Hepatocyte (in vitro differentiated cells): ENCODE measurements around the gene FCHO1. TPM values are rescaled to one million over a fixed set of nuclear protein-coding genes. Genes with fewer than 3 reads are reported as not detected.

Experiments
- DNase-seq: peaks from one replicate; pipeline ENCODE4 v3.0.0-alpha.2; 2016; ENCODE audit warnings: low spot score
- H2AFZ ChIP-seq: fragments of 200-600 bp; sonication (generic); 2 replicates; pipeline ENCODE4 v1.6.0; 2016; ENCODE audit warnings: antibody characterized with exemption, mild to moderate bottlenecking
- H3K27ac ChIP-seq: fragments of 200-600 bp; sonication (generic); 2 replicates; pipeline ENCODE4 v1.5.1; 2016; ENCODE audit warnings: mild to moderate bottlenecking
- H3K27me3 ChIP-seq: fragments of 200-600 bp; sonication (generic); 2 replicates; pipeline ENCODE4 v1.6.1; 2016
- H3K36me3 ChIP-seq: fragments of 200-600 bp; sonication (generic); replicated peaks from 2 replicates; pipeline ENCODE4 v1.5.1; 2016; ENCODE audit warnings: low read depth; ENCODE audit not compliant: insufficient read depth
- H3K4me1 ChIP-seq: fragments of 200-600 bp; sonication (generic); 2 replicates; pipeline ENCODE4 v1.5.1; 2016; ENCODE audit warnings: mild to moderate bottlenecking, moderate library complexity; ENCODE audit not compliant: insufficient read depth
- H3K4me2 ChIP-seq: fragments of 200-600 bp; sonication (generic); 2 replicates; pipeline ENCODE4 v1.6.0; 2016
- H3K4me3 ChIP-seq: fragments of 200-600 bp; sonication (generic); 2 replicates; pipeline ENCODE4 v1.5.1; 2016; ENCODE audit warnings: mild to moderate bottlenecking
- H3K79me2 ChIP-seq: fragments of 200-600 bp; sonication (generic); 2 replicates; pipeline ENCODE4 v1.6.0; 2017; ENCODE audit warnings: mild to moderate bottlenecking
- H3K9me2 ChIP-seq: fragments of 200-600 bp; sonication (generic); replicated peaks from 2 replicates; pipeline ENCODE4 v1.6.0; 2017; ENCODE audit warnings: mild to moderate bottlenecking; ENCODE audit not compliant: insufficient read depth
- H3K9me3 ChIP-seq: fragments of 200-600 bp; sonication (generic); 2 replicates; pipeline ENCODE4 v1.5.1; 2016; ENCODE audit warnings: low read depth, mild to moderate bottlenecking
- H4K20me1 ChIP-seq: fragments of 200-600 bp; sonication (generic); 2 replicates; pipeline ENCODE4 v1.6.0; 2016; ENCODE audit warnings: mild to moderate bottlenecking; ENCODE audit not compliant: insufficient read depth, poor library complexity, severe bottlenecking
- EZH2 ChIP-seq: fragments of 200-600 bp; sonication (generic); IDR thresholded peaks from 2 replicates; pipeline ENCODE4 v1.6.1; 2016; ENCODE audit warnings: antibody characterized with exemption, mild to moderate bottlenecking, borderline replicate concordance
- EZH2phosphoT487 ChIP-seq: fragments of 200-600 bp; sonication (generic); IDR thresholded peaks from one replicate; pipeline ENCODE4 v1.6.1; 2018; ENCODE audit warnings: antibody characterized with exemption, mild to moderate bottlenecking, low read depth, moderate library complexity; ENCODE audit not compliant: unreplicated experiment, severe bottlenecking
- WGBS: methylation state at CpG from one replicate; pipeline ENCODE4 v1.1.6; 2016; ENCODE audit warnings: low lambda C conversion rate; ENCODE audit errors: missing lambda C conversion rate; 5-methylcytosine and 5-hydroxymethylcytosine counted together
- polyA plus RNA-seq: library from polyadenylated mRNA; unstranded; fragments of >200 nt; fragmentation: Nextera tagmentation; extraction: Ambion mirVana; gene quantifications from 2 replicates; pipeline ENCODE4 v1.2.1, GENCODE V29; 2016
- total RNA-seq: library from RNA; depleted of rRNA; stranded (reverse); fragments of >200 nt; gene quantifications from 2 replicates; pipeline ENCODE4 v1.2.3, GENCODE V29; 2014
- TF ChIP-seq, protein P1 (sequence below): fragments of 200-600 bp; sonication (generic); IDR thresholded peaks from 2 replicates; pipeline ENCODE4 v1.5.1; 2016; ENCODE audit warnings: antibody characterized with exemption, mild to moderate bottlenecking; ENCODE audit not compliant: poor library complexity

FCHO1 gene
- total and polyA plus RNA-seq, 2 experiments from 2014 or later, result 1.9 to 2.1 TPM

DNA sequence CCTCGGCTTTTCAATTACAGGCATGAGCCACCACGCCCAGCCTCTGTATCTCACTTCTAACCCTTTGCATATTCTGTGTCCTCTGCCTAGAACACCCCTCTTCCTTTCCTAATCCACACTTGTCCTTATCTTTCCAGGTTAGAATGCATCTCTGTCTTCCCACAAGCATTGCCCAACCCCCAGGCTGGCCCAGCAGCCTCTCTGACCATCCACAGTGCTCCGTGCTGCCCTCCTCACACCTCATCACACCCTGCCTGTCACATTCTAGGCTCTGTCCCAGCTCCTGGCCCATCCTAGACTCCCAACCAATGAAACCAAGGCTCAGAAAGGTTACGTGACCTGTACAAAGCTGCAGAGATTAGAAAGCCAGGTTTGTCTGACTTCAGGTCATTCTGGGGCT, 85.3 kb downstream of the FCHO1 start:
- Histone ChIP-seq H3K9me2 (no peaks in the 10 kb centered on the region), H3K4me3 (no peak overlapping the region), H2AFZ (no peak overlapping the region), H3K27ac (no peak overlapping the region), H3K9me3 (no peaks in the 10 kb centered on the region), H3K4me1 (peaks cover 4% of the 10 kb centered on the region), H4K20me1 (no peaks in the 10 kb centered on the region), H3K4me2 (no peak overlapping the region), H3K36me3 (no peaks in the 10 kb centered on the region), H3K27me3 (peaks cover 30% of the 10 kb centered on the region), H3K79me2 (no peaks in the 10 kb centered on the region)
- 60% methylated on average over 4 of the region's 4 CpGs for WGBS
- TF ChIP-seq, protein P1, sequence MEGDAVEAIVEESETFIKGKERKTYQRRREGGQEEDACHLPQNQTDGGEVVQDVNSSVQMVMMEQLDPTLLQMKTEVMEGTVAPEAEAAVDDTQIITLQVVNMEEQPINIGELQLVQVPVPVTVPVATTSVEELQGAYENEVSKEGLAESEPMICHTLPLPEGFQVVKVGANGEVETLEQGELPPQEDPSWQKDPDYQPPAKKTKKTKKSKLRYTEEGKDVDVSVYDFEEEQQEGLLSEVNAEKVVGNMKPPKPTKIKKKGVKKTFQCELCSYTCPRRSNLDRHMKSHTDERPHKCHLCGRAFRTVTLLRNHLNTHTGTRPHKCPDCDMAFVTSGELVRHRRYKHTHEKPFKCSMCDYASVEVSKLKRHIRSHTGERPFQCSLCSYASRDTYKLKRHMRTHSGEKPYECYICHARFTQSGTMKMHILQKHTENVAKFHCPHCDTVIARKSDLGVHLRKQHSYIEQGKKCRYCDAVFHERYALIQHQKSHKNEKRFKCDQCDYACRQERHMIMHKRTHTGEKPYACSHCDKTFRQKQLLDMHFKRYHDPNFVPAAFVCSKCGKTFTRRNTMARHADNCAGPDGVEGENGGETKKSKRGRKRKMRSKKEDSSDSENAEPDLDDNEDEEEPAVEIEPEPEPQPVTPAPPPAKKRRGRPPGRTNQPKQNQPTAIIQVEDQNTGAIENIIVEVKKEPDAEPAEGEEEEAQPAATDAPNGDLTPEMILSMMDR, result no peak
- TF ChIP-seq EZH2phosphoT487, result no peak
- TF ChIP-seq EZH2, result no peak
- DNase-seq, result no peak

- DNase-seq, result no peak
- H3K9me3 ChIP-seq, result no peaks in the 10 kb centered on the region
- H3K4me2 ChIP-seq, result no peak overlapping the region
- H3K79me2 ChIP-seq, result no peaks in the 10 kb centered on the region
- 94% methylated on average over 7 of the region's 7 CpGs for WGBS
- peaks cover 5% of the 10 kb centered on the region for H3K4me1 ChIP-seq
- H3K27ac ChIP-seq, result no peak overlapping the region
- H4K20me1 ChIP-seq, result no peaks in the 10 kb centered on the region
- peaks cover 21% of the 10 kb centered on the region for H3K27me3 ChIP-seq
- H3K36me3 ChIP-seq, result no peaks in the 10 kb centered on the region
- H3K4me3 ChIP-seq, result no peak overlapping the region
- TF ChIP-seq EZH2phosphoT487, result no peak
- TF ChIP-seq, protein P1, result no peak
- no peak for TF ChIP-seq EZH2
- H3K9me2 ChIP-seq, result no peaks in the 10 kb centered on the region
- H2AFZ ChIP-seq, result no peak overlapping the region
Measured at GRCh38 chr19:17837972-17838371, 86.7 kb downstream of the FCHO1 start.

Other genes starting within 250 kb of the FCHO1 start
- 89.9 and 94.4 TPM in 2 replicates for gene PGLS, start 239.8 kb upstream of the FCHO1 start, total RNA-seq
- 98.7 and 122 TPM in 2 replicates for gene PGLS, start 239.8 kb upstream of the FCHO1 start, polyA plus RNA-seq
- gene COLGALT1, start 195.8 kb upstream of the FCHO1 start, total RNA-seq, result 55.4 and 61.3 TPM in 2 replicates
- gene COLGALT1, start 195.8 kb upstream of the FCHO1 start, polyA plus RNA-seq, result 54.9 and 58.9 TPM in 2 replicates
- 0.08 and 0.10 TPM in 2 replicates for gene UNC13A, start 63.1 kb upstream of the FCHO1 start, total RNA-seq
- gene UNC13A, start 63.1 kb upstream of the FCHO1 start, polyA plus RNA-seq, result 0.21 TPM in 1 of 2 replicates, not detected in the other
- gene MAP1S, start 32.0 kb upstream of the FCHO1 start, total RNA-seq, result 7.7 and 9.5 TPM in 2 replicates
- 37.1 and 52.7 TPM in 2 replicates for gene MAP1S, start 32.0 kb upstream of the FCHO1 start, polyA plus RNA-seq
- 19.1 and 22.6 TPM in 2 replicates for gene B3GNT3, start 43.7 kb downstream of the FCHO1 start, total RNA-seq
- gene B3GNT3, start 43.7 kb downstream of the FCHO1 start, polyA plus RNA-seq, result 14.6 and 16.7 TPM in 2 replicates
- gene INSL3, start 70.0 kb downstream of the FCHO1 start, total RNA-seq, result not detected in 2 replicates
- gene INSL3, start 70.0 kb downstream of the FCHO1 start, polyA plus RNA-seq, result 0.21 and 0.35 TPM in 2 replicates
- gene JAK3, start 96.5 kb downstream of the FCHO1 start, total RNA-seq, result 2.2 and 3.2 TPM in 2 replicates
- 3.0 and 3.6 TPM in 2 replicates for gene JAK3, start 96.5 kb downstream of the FCHO1 start, polyA plus RNA-seq
- gene RPL18A, start 108.4 kb downstream of the FCHO1 start, total RNA-seq, result 646 and 823 TPM in 2 replicates
- 1,069 and 1,114 TPM in 2 replicates for gene RPL18A, start 108.4 kb downstream of the FCHO1 start, polyA plus RNA-seq
- 0.03 TPM in 1 of 2 replicates, not detected in the other for gene SLC5A5, start 120.5 kb downstream of the FCHO1 start, total RNA-seq
- not detected in 2 replicates for gene SLC5A5, start 120.5 kb downstream of the FCHO1 start, polyA plus RNA-seq
- gene CCDC124, start 181.5 kb downstream of the FCHO1 start, total RNA-seq, result 19.4 and 25.4 TPM in 2 replicates
- gene CCDC124, start 181.5 kb downstream of the FCHO1 start, polyA plus RNA-seq, result 97.7 and 105 TPM in 2 replicates
- gene KCNN1, start 215.6 kb downstream of the FCHO1 start, total RNA-seq, result 2.4 and 3.3 TPM in 2 replicates
- gene KCNN1, start 215.6 kb downstream of the FCHO1 start, polyA plus RNA-seq, result 3.2 and 3.3 TPM in 2 replicates